B cell (primary cell): ENCODE results near the gene RAB42. TPM values are rescaled to one million over a fixed set of nuclear protein-coding genes. Genes with fewer than 3 reads are reported as not detected.

Experiments
- ATAC-seq: fragments of 200-7000 bp; cut with Tn5 transposase; one replicate; pipeline ENCODE4 v1.10.0; 2021; ENCODE audit warnings: low read depth, mild to moderate bottlenecking, moderate number of reproducible peaks, moderate library complexity
- CTCF ChIA-PET: fragments of 350-600 bp; sonication (Branson Sonifier 250); formaldehyde crosslinking; loops from one replicate; lab custom pipeline; 2021; ENCODE audit warnings: antibody characterized with exemption, inconsistent platforms; lab: Charles Lee
- POLR2A ChIA-PET: fragments of 350-600 bp; sonication (Branson Sonifier 250); formaldehyde crosslinking; loops from one replicate; lab custom pipeline; 2021; ENCODE audit warnings: antibody characterized with exemption; lab: Charles Lee
- DNase-seq: peaks from one replicate; pipeline ENCODE4 v3.0.0; 2013
- H2AFZ ChIP-seq: 2 replicates; pipeline ENCODE4 v1.6.1; 2012; ENCODE audit warnings: mild to moderate bottlenecking, low read depth, low read length; ENCODE audit not compliant: insufficient read depth, poor library complexity, severe bottlenecking
- H3K27ac ChIP-seq, 2 donors: 1 replicate in 1 of 2; 2 replicates in 1 of 2; pipeline ENCODE4 v1.5.1; 2012 to 2013; ENCODE audit warnings: low read length in 2 of 2, mild to moderate bottlenecking in 2 of 2, moderate library complexity in 1 of 2
- H3K27me3 ChIP-seq, 4 experiments: fragments of 200-600 bp in 1 of 4; sonication (generic) in 1 of 4; replicated peaks in 1 of 4; 1 replicate in 2 of 4; 2 replicates in 2 of 4; pipeline versions ENCODE4 v1.6.1 to v1.7.0; 2013 to 2016; ENCODE audit warnings: low read length in 3 of 4, mild to moderate bottlenecking in 2 of 4, mixed read lengths in 1 of 4, moderate library complexity in 1 of 4; ENCODE audit not compliant: insufficient read depth in 4 of 4, control insufficient read depth in 3 of 4; ENCODE audit errors: control extremely low read depth in 1 of 4
- H3K36me3 ChIP-seq, 2 experiments: replicated peaks in 1 of 2; 1 replicate in 1 of 2; 2 replicates in 1 of 2; pipeline versions ENCODE4 v1.6.1 to v1.7.1; 2013; ENCODE audit warnings: low read length in 1 of 2; ENCODE audit not compliant: insufficient read depth in 2 of 2, control insufficient read depth in 1 of 2; ENCODE audit errors: control extremely low read depth in 1 of 2, extremely low read depth in 1 of 2
- H3K4me1 ChIP-seq, 2 donors: fragments of 200-600 bp in 1 of 2; sonication (generic) in 1 of 2; 1 replicate in 1 of 2; 2 replicates in 1 of 2; pipeline versions ENCODE4 v1.5.1 to v1.6.1; 2013 to 2017; ENCODE audit warnings: low read length in 2 of 2; ENCODE audit not compliant: control insufficient read depth in 2 of 2, insufficient read depth in 2 of 2
- H3K4me2 ChIP-seq: replicated peaks from 2 replicates; pipeline ENCODE3; 2012; ENCODE audit warnings: mild to moderate bottlenecking, low read depth, low read length; ENCODE audit not compliant: poor library complexity, severe bottlenecking
- H3K4me3 ChIP-seq, 5 experiments: fragments of 200-600 bp in 1 of 5; sonication (generic) in 1 of 5; 1 replicate in 3 of 5; 2 replicates in 2 of 5; pipeline versions ENCODE4 v1.5.1 to v1.7.0; 2011 to 2016; ENCODE audit warnings: low read length in 4 of 5, mild to moderate bottlenecking in 4 of 5, low read depth in 2 of 5, control low read depth in 1 of 5, moderate library complexity in 1 of 5; ENCODE audit not compliant: insufficient read depth in 1 of 5; ENCODE audit errors: control extremely low read depth in 1 of 5, extremely low read depth in 1 of 5
- H3K79me2 ChIP-seq: fragments of 200-600 bp; sonication (generic); one replicate; pipeline ENCODE4 v1.6.0; 2016; ENCODE audit warnings: low read length; ENCODE audit not compliant: control insufficient read depth, insufficient read depth
- H3K9ac ChIP-seq: fragments of 200-600 bp; sonication (generic); 2 replicates; pipeline ENCODE4 v1.6.1; 2017; ENCODE audit warnings: mild to moderate bottlenecking, low read length, moderate library complexity
- H3K9me3 ChIP-seq, 3 donors: one replicate each; pipeline versions ENCODE4 v1.6.1 to v1.7.1; 2013; ENCODE audit warnings: low read length in 2 of 3; ENCODE audit not compliant: control insufficient read depth in 2 of 3, insufficient read depth in 1 of 3; ENCODE audit errors: control extremely low read depth in 1 of 3
- H4K20me1 ChIP-seq: 2 replicates; pipeline ENCODE4 v1.6.0; 2012; ENCODE audit warnings: mild to moderate bottlenecking, low read length; ENCODE audit not compliant: insufficient read depth, control insufficient read depth, poor library complexity, severe bottlenecking
- H3K27ac Mint-ChIP-seq: one replicate; pipeline ENCODE4 v1.8.0; 2021; ENCODE audit warnings: mixed read lengths
- H3K27me3 Mint-ChIP-seq: one replicate; pipeline ENCODE4 v1.8.0; 2021; ENCODE audit warnings: mixed read lengths
- H3K4me1 Mint-ChIP-seq: one replicate; pipeline ENCODE4 v1.8.0; 2021; ENCODE audit warnings: mixed read lengths
- H3K4me3 Mint-ChIP-seq: one replicate; pipeline ENCODE4 v1.8.0; 2021; ENCODE audit warnings: mixed read lengths
- H3K9me3 Mint-ChIP-seq: one replicate; pipeline ENCODE4 v1.8.0; 2022; ENCODE audit warnings: mixed read lengths; ENCODE audit not compliant: insufficient read depth
- CTCF ChIP-seq: fragments of 200-600 bp; IDR thresholded peaks from one replicate; pipeline ENCODE4 v1.8.0; 2022; ENCODE audit warnings: antibody characterized with exemption, mild to moderate bottlenecking
- EZH2 ChIP-seq: IDR thresholded peaks from 2 replicates; pipeline ENCODE4 v1.6.1; 2012; ENCODE audit warnings: borderline replicate concordance, low read depth, mild to moderate bottlenecking, moderate library complexity, low read length; ENCODE audit not compliant: insufficient read depth, poor library complexity, severe bottlenecking
- WGBS: methylation state at CpG from one replicate; pipeline ENCODE4 v1.1.5; 2013; ENCODE audit warnings: missing lambda C conversion rate; ENCODE audit not compliant: insufficient coverage; 5-methylcytosine and 5-hydroxymethylcytosine counted together
- intact Hi-C: fragments of 100-400 bp; cut with micrococcal nuclease; formaldehyde crosslinking; loops from one replicate; pipeline ENCODE4 v1.10.0; 2022
- polyA minus RNA-seq: library from RNA; depleted of rRNA, polyadenylated mRNA; stranded (reverse); fragments of >200 nt; gene quantifications from 2 replicates; pipeline ENCODE4 v1.2.3, GENCODE V29; 2012
- polyA plus RNA-seq: library from polyadenylated mRNA; depleted of rRNA; stranded (reverse); fragments of >200 nt; gene quantifications from 2 replicates; pipeline ENCODE4 v1.2.3, GENCODE V29; 2012
- total RNA-seq, 2 donors: library from RNA; stranded (reverse); fragments of 120-200 nt in 1 of 2; gene quantifications; 1 replicate in 1 of 2; 2 replicates in 1 of 2; pipeline versions ENCODE4 v1.2.3 to v1.2.4, GENCODE V29; 2013 to 2022

Gene RAB42
- total RNA-seq (not detected in 2 replicates), polyA plus RNA-seq (not detected in 2 replicates), polyA minus RNA-seq (not detected in 2 replicates)
- total RNA-seq (2013) = 0.19 TPM

GRCh38 chr1:28591708-28592320 lies at the start of gene RAB42:
TSS of gene RAB42 (plus strand) at chr1:28592265. CDS start at chr1:28592512, 247 bp downstream.
- no peaks in the 10 kb centered on the region for H3K9me3 ChIP-seq
- peak within 1 kb of the TSS in 4 of 5 experiments; percentile 19 to 63 (median 52) for H3K4me3 ChIP-seq
- ATAC-seq (peak; percentile 74), DNase-seq (no peak)
- H3K4me1 Mint-ChIP-seq = peaks cover 16% of the 10 kb centered on the region
- ChIA-PET POLR2A (interaction anchor here (0.9 kb wide), 1 partner anchor 10 kb away, joined by 4 read pairs; no protein-coding TSS in a partner anchor), CTCF (interaction anchor here (1.4 kb wide), 1 partner anchor 144 kb away, joined by 3 read pairs; the partner anchor contains the start of gene YTHDF2)
- H3K27ac Mint-ChIP-seq = no peak within 1 kb of the TSS
- peaks cover 4 to 14% of the 10 kb centered on the region in 2 donors for H3K4me1 ChIP-seq
- no peaks in the 10 kb centered on the region for H3K36me3 ChIP-seq
- peak within 1 kb of the TSS; percentile 50 for H3K9ac ChIP-seq
- intact Hi-C loops = no loop called here
- peaks cover 0 to 9% (median 3%) of the 10 kb centered on the region in 4 experiments for H3K27me3 ChIP-seq
- no peaks in the 10 kb centered on the region for H3K9me3 Mint-ChIP-seq
- H3K4me2 ChIP-seq = peak within 1 kb of the TSS; percentile 85
- peak within 1 kb of the TSS; percentile 76 for H2AFZ ChIP-seq
- TF ChIP-seq CTCF = no peak
- no peak for TF ChIP-seq EZH2
- H3K27ac ChIP-seq = no peak within 1 kb of the TSS
- no peaks in the 10 kb centered on the region for H3K79me2 ChIP-seq
- no peaks in the 10 kb centered on the region for H4K20me1 ChIP-seq
- H3K4me3 Mint-ChIP-seq = peak within 1 kb of the TSS; percentile 91
- 70% methylated on average over 4 of the region's 13 CpGs for WGBS
- peaks cover 3% of the 10 kb centered on the region for H3K27me3 Mint-ChIP-seq

GRCh38 chr1:28545246-28545628 lies 46.8 kb upstream of the RAB42 start:
- Histone ChIP-seq H3K36me3 (no peaks in the 10 kb centered on the region), H3K4me3 (no peak overlapping the region), H3K27ac (no peak overlapping the region), H3K79me2 (no peaks in the 10 kb centered on the region), H2AFZ (no peak overlapping the region), H3K4me1 (no peaks in the 10 kb centered on the region), H3K4me2 (no peak overlapping the region), H4K20me1 (no peaks in the 10 kb centered on the region), H3K27me3 (no peaks in the 10 kb centered on the region), H3K9ac (no peak overlapping the region), H3K9me3 (no peaks in the 10 kb centered on the region)
- ATAC-seq (no peak), DNase-seq (no peak)
- no peak for TF ChIP-seq EZH2
- no peak for TF ChIP-seq CTCF
- ChIA-PET POLR2A (interaction anchor here (0.7 kb wide), 1 partner anchor 211 kb away, joined by 3 read pairs; no protein-coding TSS in a partner anchor), CTCF (interaction anchor here (0.6 kb wide), 1 partner anchor 254 kb away, joined by 3 read pairs; no protein-coding TSS in a partner anchor)
- H3K27me3 Mint-ChIP-seq = no peaks in the 10 kb centered on the region
- WGBS = no CpG with 5 or more reads among the region's 4 CpGs
- no peak overlapping the region for H3K4me3 Mint-ChIP-seq
- no peaks in the 10 kb centered on the region for H3K9me3 Mint-ChIP-seq
- no peaks in the 10 kb centered on the region for H3K4me1 Mint-ChIP-seq
- intact Hi-C loops = no loop called here
- no peak overlapping the region for H3K27ac Mint-ChIP-seq
